ENCODE measurements around the gene TMEM130.

The TMEM130 gene

DNA sequence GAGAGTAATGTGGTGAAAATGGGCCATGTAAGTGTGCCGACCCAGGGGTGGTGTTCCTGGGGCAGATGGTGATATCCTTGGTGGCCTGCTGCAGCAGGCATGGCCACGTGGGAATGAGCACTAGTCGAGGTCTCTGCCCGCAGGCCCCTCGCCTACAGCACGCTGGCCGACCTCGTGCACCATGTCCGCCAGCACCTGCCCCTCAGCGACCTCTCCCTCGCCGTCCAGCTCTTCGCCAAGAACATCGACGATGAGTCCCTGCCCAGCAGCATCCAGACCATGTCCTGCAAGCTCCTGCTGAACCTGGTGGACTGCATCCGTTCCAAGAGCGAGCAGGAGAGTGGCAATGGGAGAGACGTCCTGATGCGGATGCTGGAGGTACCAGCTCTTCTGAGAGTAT is 38.8 kb upstream of the TMEM130 start:
- H3K4me3 ChIP-seq (ENCODE audit: low read length), result no peak overlapping the region

DNA sequence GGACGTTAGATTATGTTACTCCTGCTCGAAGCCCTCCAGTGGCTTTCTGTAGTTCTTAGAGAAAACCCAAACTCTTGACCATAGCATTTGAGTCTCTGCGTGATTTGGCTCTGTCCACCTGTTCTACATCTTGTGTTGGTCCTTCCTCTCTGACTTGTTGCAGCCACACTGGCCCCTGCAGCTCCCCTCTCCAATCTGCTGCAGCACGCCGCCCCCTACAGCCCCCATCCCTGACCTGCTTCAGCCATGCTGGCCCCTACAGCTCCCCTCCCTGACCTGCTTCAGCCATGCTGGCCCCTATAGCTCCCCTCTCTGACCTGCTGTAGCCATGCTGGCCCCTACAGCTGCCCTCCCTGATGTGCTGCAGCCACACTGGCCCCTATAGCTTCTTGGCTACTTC is 37.8 kb upstream of the TMEM130 start:
- H3K4me3 ChIP-seq (ENCODE audit: low read length), result no peak overlapping the region
- DNase-seq (ENCODE audit: low read depth), result no peak
- TF ChIP-seq, protein P1, sequence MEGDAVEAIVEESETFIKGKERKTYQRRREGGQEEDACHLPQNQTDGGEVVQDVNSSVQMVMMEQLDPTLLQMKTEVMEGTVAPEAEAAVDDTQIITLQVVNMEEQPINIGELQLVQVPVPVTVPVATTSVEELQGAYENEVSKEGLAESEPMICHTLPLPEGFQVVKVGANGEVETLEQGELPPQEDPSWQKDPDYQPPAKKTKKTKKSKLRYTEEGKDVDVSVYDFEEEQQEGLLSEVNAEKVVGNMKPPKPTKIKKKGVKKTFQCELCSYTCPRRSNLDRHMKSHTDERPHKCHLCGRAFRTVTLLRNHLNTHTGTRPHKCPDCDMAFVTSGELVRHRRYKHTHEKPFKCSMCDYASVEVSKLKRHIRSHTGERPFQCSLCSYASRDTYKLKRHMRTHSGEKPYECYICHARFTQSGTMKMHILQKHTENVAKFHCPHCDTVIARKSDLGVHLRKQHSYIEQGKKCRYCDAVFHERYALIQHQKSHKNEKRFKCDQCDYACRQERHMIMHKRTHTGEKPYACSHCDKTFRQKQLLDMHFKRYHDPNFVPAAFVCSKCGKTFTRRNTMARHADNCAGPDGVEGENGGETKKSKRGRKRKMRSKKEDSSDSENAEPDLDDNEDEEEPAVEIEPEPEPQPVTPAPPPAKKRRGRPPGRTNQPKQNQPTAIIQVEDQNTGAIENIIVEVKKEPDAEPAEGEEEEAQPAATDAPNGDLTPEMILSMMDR (conservative IDR thresholded peaks at IDR 0.05; ENCODE audit: low read depth, low read length), result no peak

More for the DNA sequence above, 38.8 kb upstream of the TMEM130 start:
- no peak for DNase-seq (ENCODE audit: low read depth)
- TF ChIP-seq, protein P1 (conservative IDR thresholded peaks at IDR 0.05; ENCODE audit: low read depth, low read length), result no peak

DNA sequence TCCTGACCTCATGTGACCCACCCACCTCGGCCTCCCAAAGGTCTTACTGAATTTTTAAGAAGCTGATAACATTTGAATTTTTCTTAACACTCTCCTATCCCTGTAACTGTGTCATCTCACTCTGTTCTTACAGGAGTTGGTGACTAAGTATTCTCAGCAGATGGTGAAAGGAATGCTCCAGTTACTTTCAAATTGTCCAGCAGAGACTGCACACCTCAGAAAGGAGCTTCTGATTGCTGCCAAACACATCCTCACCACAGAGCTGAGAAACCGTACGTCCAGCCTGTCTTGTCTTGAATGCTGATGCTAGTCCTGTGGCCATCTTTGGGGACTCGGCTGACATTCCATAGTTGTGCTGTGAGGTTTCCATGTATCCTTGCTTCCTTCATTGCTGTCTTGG is 33.4 kb upstream of the TMEM130 start:
- TF ChIP-seq, protein P1 (conservative IDR thresholded peaks at IDR 0.05; ENCODE audit: low read depth, low read length), result no peak
- no peak for DNase-seq (ENCODE audit: low read depth)

GRCh38 chr7:98902523-98902922 is 32.7 kb upstream of the TMEM130 start:
- no peak overlapping the region for H3K4me3 ChIP-seq (ENCODE audit: low read length)
- TF ChIP-seq, protein P1 (conservative IDR thresholded peaks at IDR 0.05; ENCODE audit: low read depth, low read length), result no peak
- no peak for DNase-seq (ENCODE audit: low read depth)

More for the DNA sequence above, 33.4 kb upstream of the TMEM130 start:
- no peak overlapping the region for H3K4me3 ChIP-seq (ENCODE audit: low read length)

- no peak overlapping the region for H3K4me3 ChIP-seq (ENCODE audit: low read length)
- no peak for DNase-seq (ENCODE audit: low read depth)
- TF ChIP-seq, protein P1 (conservative IDR thresholded peaks at IDR 0.05; ENCODE audit: low read depth, low read length), result no peak
Measured at GRCh38 chr7:98900815-98901214, 31.0 kb upstream of the TMEM130 start.

DNA sequence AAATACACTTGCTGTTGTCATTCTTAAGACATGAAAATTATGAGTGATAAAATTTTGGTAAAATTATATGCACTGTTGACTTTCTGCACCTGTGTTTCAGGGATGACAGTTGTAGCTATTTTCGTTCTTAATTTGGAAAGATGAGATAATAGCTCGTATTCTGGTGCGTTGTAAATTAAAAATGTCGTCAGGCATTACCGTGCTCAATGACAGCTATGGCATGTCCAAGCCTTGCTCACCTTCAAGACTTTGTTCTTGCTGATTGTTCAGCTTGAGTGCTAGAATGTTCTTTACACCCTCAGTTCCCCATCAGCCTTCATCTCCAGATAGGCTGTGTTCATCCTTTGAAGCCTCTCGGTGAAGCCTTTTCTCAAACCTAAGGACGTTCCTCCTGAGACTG is 30.0 kb upstream of the TMEM130 start:
- DNase-seq (ENCODE audit: low read depth), result no peak
- TF ChIP-seq, protein P1 (conservative IDR thresholded peaks at IDR 0.05; ENCODE audit: low read depth, low read length), result no peak
- no peak overlapping the region for H3K4me3 ChIP-seq (ENCODE audit: low read length)

GRCh38 chr7:98892609-98893008 is 22.8 kb upstream of the TMEM130 start:
- TF ChIP-seq, protein P1 (conservative IDR thresholded peaks at IDR 0.05; ENCODE audit: low read depth, low read length), result no peak
- DNase-seq (ENCODE audit: low read depth), result no peak
- no peak overlapping the region for H3K4me3 ChIP-seq (ENCODE audit: low read length)
